ENCODE measurements around the gene SHISA5.
A peak's percentile ranks its signal among the peaks of the same experiment; 100 is the strongest.

The SHISA5 gene

GRCh38 chr3:48433472-48434118 lies 70.4 kb downstream of the SHISA5 start:
- no peak for DNase-seq (ENCODE audit: extremely low read depth in 1 of 2, low read depth in 1 of 2)

DNA sequence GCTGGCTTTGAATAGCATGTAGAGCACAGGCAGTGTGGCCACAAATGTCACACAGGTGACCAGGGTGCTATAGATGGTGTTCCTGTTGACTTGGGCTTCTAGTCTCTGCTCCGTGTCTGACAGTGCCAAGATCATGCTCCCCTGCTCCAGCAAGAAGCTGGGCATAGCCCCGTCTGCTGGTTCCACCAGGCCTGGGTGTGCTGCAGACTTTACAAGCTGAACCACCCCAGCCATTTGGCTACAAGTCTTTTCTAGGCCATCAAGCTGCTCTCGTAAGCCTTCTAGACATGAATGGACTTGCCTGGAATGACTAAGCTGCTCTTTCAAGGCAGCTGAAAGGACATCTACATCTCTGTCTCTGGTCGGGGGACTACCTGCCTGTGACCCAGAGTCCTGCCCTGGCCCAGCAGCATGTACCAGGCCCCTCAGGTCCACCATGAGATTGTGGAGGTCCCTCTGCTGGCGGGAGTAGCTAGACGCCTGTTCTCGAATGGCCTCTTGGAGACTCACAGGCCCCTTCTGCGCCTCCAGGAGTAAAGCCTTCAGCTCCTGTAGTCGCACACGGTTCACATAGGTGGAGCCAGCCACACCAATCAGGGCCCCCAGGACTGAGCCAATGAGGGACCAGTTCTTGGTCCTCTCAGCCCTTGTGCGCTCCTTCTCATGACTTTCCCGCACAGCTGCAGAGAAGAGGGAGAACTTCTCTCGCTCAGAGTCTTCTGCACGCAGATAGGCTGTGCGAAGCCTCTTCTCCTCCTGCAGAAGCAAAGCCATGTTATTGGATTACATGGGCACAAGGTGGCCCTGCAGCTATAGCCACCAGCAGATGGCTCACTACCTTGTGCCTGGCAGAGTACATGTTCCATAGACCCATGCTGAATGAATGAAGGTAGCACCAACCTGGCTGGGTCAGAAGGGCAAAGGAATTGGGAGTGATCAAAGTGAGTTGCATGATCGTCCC lies 71.3 kb downstream of the SHISA5 start:
- no peak for DNase-seq (ENCODE audit: extremely low read depth in 1 of 2, low read depth in 1 of 2)

GRCh38 chr3:48431224-48432029 lies 72.5 kb downstream of the SHISA5 start:
- DNase-seq (ENCODE audit: extremely low read depth in 1 of 2, low read depth in 1 of 2): no peak

DNA sequence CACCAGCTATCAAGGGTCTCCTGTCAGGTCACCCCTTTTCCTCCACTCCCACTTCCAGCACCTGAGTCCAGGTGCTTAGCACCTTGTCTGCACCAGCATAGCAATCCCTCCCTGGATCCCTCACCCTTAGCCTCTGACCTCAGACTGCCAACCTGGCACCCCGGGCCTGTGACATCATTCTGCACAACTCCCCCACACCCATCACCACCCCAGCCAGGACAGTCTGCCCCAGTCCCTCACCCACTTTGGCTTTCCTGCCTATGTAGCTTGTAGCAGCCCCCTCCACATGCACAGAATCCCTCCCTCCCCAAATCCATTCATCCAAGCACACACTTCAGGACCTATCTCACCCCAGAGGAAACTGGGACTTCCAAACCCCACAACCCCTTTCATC lies 73.3 kb downstream of the SHISA5 start:
- DNase-seq (ENCODE audit: extremely low read depth in 1 of 2, low read depth in 1 of 2): no peak

DNA sequence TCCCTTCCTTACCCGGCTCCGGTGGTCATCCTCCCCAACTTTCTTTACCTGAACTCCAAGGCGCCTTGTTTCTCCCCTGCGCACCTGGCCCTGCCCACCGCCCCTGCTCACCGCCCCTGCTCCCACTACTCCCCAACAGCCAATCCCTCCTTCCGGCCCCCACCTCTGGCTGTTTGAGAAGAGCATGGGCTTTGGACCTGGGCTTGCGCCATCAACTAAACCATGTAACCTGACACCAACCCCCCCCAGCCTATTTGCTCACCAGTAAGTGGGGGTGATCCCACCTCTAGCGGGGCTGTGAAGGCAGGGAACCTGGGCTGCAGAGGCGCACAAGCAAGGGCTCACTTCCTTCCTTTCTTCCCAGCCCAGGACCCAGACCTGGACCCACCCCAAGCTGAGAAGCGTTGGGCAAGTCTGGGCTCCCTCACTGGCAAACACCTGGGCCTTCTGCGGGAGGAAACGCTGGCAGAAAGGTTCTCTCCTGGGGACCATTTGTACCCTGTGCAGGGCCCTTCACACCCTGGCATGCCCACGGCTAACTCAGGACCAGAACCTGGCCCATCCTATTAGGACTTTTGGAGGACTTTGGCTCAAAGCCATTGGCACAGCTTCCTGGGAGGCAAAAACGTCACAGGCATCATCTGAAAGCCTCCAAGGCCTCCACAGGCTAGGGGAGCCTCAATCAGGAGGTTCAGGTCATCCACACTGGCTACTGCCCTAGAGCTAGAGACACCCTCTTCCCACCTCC lies 73.8 kb downstream of the SHISA5 start, which contains the start of gene PLXNB1:
Gene PLXNB1 (minus strand): TSS at position 127 of the 748 bp plus-strand sequence. CDS start 5,475 bp downstream, outside the sequence.
- no peak for DNase-seq (ENCODE audit: extremely low read depth in 1 of 2, low read depth in 1 of 2)

- peak in 1 of 2 donors; percentile 54 for DNase-seq (ENCODE audit: extremely low read depth in 1 of 2, low read depth in 1 of 2)
These were observed 74.5 kb downstream of the SHISA5 start for GRCh38 chr3:48429317-48429959.

- no peak for DNase-seq (ENCODE audit: extremely low read depth in 1 of 2, low read depth in 1 of 2)
These were observed 75.2 kb downstream of the SHISA5 start for GRCh38 chr3:48428572-48429316.

DNA sequence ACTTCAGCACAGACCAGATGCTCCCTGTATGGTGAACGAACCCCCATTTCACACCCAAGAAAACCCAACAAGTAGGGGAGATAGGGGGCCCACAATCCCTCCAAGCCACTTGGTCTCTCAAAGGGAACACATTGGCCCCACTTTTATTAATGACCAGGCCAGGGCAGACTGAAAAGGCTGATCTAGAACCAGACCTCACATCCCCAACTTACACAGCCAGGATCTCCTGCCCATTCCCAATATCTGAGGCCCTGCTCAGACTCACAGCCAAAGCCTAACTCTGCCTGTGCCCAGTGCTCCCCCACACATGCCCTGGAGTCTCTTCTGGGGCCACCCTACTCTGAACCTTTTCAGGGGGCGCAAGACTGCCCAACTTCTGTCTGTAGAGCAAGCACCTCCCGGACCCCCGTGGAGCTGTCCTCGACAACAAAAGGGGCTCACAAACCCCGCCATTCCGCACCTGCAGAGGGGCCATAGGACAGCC lies 75.8 kb downstream of the SHISA5 start:
- no peak for DNase-seq (ENCODE audit: extremely low read depth in 1 of 2, low read depth in 1 of 2)

DNA sequence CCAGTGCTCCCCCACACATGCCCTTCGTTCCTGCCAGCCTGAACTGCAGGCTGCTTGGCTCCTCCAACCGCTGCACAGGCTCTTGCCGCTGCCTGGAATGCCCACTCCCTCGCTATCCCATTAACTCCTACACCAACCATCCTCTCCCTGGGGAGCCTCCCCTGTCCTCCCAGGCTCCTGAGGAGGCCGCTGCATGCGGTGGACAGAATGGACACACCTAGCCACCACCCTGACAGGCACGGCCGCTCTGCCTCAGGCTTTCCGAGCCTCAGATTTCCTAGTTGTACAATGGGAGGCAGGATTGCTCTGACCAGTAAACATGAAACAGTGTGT lies 76.4 kb downstream of the SHISA5 start:
- DNase-seq (ENCODE audit: extremely low read depth in 1 of 2, low read depth in 1 of 2): no peak

GRCh38 chr3:48426944-48427629 lies 76.9 kb downstream of the SHISA5 start:
- no peak for DNase-seq (ENCODE audit: extremely low read depth in 1 of 2, low read depth in 1 of 2)

GRCh38 chr3:48426401-48426909 lies 77.5 kb downstream of the SHISA5 start:
- no peak for DNase-seq (ENCODE audit: extremely low read depth in 1 of 2, low read depth in 1 of 2)

DNA sequence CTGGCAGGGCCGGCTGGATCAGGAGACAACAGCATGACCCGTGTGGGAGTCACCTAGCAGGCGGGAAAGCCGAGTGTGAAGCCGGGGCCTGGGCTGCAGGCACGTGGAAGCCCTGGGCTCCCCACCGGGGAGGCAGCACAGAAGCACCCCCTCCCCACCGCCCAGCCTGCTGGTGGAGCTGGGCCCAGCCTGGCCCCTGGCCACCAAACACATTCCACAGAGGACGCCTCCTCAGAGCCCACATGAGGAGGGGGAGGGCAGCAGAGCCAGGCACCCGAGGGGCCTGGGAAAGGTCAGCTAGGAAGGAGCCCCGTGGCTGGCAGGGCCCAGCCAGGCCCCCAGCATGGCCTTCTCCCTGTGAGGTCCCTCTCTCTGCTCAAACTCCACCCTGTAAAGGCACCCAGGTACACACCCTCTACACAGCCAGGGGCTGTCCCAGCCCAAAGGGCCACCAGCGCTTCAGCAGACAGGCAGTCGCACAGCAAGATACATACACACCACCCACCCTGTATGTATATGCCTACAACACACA lies 78.6 kb downstream of the SHISA5 start:
- no peak for DNase-seq (ENCODE audit: extremely low read depth in 1 of 2, low read depth in 1 of 2)

DNA sequence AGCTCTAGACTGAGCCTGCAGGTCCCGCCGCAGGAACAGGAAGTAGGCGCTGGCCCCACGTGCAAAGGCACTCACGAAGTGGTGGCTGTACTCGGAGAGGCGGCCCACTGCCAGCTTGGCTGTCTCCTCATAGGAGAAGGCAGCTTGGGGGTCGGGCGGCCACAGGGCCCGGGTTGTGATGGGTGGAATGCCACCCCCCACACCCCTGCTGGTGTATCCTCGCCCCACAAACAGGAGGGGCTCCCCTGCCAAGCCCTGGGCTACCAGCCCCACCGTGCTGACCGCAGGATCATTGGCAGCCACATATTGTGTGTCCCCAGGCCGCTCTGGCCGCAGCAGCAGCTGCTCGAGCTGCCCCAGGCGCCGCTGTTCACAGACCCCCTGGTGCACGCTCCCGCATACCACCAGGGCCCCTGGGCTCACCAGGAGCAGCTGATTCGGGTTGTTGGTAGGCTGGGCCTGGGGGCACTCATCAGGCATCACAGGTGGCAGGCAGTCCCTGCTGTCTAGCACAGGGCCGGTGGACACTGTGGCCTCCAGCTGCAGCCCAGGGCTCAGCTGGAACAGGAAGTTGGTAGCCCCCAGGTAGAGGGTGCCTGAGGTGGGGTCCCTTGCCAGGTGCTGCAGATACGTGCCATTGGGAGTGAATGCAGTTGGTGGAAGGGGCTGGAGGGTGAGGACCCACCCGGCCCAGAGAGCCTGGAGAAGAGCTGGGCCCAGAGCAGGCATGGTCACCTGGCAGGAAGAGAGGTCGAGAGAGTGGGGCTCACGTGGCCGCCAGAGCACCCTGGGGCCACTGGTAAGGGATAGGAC lies 79.9 kb downstream of the SHISA5 start:
- DNase-seq (ENCODE audit: extremely low read depth in 1 of 2, low read depth in 1 of 2): no peak

GRCh38 chr3:48423241-48423882 lies 80.6 kb downstream of the SHISA5 start:
- DNase-seq (ENCODE audit: extremely low read depth in 1 of 2, low read depth in 1 of 2): no peak

GRCh38 chr3:48422681-48423080 lies 81.3 kb downstream of the SHISA5 start:
- DNase-seq (ENCODE audit: extremely low read depth in 1 of 2, low read depth in 1 of 2): no peak

DNA sequence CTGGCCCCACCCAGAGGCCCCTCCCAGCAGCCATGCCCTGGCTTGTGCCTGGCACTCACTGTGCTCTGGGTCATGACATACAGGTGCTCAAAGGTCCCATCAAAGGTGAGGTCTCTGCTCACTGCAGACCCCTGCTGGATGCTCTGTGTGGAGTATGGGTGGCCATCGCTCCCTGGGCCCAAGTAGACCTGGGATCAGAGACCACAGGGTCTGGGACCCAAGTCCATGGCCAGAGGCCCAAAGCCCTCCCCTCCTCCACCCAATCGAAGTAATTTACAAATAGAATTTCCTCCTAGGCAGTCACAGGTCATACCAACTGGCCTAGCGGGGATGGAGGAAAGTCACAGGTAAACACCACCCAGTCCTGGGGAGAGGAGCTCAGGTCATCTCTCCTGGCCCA lies 81.7 kb downstream of the SHISA5 start:
- no peak for DNase-seq (ENCODE audit: extremely low read depth in 1 of 2, low read depth in 1 of 2)

DNA sequence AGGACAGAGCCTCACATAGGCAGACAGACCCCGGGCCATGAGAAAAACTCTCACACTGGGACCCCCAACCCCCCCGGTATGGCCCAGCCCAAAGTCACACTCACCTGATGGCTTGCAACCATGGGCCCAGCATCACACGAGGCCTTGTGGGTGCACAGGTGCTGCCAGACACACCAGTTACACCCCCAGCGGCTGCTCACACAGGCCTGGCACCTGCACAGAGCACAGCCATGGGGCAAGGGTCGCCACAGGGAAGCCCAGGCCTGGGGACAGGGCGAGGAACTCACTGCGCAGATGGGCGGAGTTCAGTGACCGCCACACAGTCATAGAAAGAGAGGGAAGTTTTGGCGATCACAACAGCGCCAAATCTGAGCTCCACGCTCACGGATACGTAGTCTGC lies 83.4 kb downstream of the SHISA5 start:
- DNase-seq (ENCODE audit: extremely low read depth in 1 of 2, low read depth in 1 of 2): no peak
